Hypothalamus (tissue), 51 donors: Measurements from ENCODE around the gene MEIG1.
"Not testable (repeated sequence)": the region's sequence is repeated elsewhere in the genome, so short reads cannot be mapped to it uniquely, and the experiment has no call there.

Experiments
- DNase-seq, 51 donors: peaks; one replicate each; lab custom pipeline; 2025; lab: John Stamatoyannopoulos, UW

MEIG1 gene, protein sequence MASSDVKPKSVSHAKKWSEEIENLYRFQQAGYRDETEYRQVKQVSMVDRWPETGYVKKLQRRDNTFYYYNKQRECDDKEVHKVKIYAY

DNA sequence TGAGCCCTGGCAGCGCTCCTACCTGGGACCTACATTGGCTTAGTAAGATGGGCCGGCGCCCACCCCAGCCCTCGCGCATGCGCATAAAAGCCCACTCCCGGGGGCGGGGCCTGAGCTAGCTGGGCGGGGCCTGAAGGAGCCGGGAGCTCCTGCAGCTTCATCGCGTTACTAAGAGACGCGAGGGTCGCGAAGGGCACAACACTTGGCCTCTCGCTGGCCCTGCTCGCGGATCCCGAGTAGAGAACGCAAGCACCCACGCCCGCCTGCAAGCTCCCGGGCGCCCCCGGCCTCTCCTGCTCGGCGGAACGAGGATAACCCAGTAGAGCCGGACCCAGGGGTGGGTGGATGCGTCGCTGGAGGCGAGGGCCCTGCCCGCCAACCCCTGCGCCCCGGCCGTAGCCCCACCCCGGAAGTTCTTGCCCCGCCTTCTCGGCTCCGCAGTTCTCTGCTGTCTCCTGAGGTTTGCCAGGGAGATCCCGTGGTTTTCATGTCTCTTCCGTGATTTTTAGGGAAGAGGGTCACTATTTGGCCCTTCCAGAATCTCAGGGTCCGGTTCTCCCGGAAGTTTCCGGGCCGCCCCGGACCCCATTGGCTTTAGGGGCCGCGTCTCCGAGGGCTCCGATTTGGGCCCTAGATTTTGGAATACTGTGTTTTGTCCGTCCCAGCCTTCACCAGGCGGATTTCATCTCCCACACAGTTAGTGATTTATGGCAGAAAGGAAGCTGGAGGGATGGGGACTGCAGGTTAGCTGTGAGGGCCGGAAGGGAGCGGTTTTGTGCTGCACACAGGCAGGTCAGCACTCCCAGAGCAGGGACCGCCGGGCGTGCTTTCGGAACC, at the start of gene MEIG1:
MEIG1 (plus strand) TSS at position 168 of the 837 bp plus-strand sequence. CDS start 7,081 bp downstream, outside the sequence.
- peak; percentile 77 to 100 (median 95) for DNase-seq

- DNase-seq: no peak
These were observed 48.2 kb upstream of the MEIG1 start for GRCh38 chr10:14910953-14911352.

GRCh38 chr10:14911801-14912200, 47.4 kb upstream of the MEIG1 start:
- DNase-seq: no peak

DNA sequence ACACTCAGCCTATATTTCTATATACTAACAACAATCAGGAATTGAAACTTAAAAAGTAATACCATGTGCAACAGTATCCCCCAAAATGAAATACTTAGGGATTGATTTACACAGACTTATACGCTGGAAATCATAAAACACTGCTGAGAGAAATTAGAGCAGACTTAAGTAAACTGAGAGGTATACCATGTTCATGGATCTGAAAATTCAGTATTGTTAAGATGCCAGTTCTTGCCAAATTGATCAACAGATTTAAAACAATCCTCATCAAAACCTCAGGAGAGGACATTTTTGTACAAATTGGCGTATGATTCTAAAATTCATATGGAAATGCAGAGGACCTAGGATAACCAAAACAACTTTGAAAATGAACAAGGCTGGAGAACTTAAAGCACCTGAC, 42.6 kb upstream of the MEIG1 start:
- DNase-seq: no peak

DNA sequence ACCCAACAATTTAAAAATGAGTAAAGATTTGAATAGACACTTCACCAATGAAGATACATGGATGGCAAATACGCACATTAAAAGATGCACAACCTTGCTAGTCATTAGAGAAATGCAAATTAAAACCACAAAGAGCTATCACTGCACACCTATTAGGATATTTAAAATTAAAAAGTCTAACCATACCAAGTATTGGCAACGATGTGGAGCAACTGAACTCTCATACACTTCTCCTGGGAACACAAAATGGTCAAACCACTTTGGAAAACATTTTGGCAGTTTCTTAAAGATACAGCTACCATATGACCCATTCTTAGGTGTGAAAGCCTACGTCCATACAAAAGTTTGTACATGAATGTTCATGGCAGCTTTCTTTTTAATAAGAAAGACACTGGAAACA, 41.4 kb upstream of the MEIG1 start:
- no peak for DNase-seq

DNA sequence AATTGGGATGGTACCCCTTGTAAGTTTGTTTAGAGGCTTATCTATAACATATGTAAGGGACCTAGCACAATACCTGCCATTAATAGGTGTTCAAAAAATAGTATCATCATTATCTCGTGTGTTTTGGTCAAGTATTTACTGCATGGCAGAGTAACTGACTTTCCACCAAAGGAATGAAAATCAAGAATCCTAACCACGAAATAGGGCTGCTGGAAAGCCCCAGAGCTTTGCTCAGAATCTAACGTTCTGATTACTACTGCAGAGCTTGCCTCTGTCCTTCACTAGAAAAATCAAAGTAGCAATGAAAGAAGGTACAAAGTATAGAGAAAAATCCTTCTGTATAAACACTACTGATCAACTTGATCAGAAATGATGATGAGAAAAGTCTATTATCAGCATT, 40.2 kb upstream of the MEIG1 start:
- DNase-seq: no peak

GRCh38 chr10:14924013-14924412, 35.2 kb upstream of the MEIG1 start:
- DNase-seq: no peak

- DNase-seq: no peak
These were observed 33.9 kb upstream of the MEIG1 start for GRCh38 chr10:14925268-14925667.

DNA sequence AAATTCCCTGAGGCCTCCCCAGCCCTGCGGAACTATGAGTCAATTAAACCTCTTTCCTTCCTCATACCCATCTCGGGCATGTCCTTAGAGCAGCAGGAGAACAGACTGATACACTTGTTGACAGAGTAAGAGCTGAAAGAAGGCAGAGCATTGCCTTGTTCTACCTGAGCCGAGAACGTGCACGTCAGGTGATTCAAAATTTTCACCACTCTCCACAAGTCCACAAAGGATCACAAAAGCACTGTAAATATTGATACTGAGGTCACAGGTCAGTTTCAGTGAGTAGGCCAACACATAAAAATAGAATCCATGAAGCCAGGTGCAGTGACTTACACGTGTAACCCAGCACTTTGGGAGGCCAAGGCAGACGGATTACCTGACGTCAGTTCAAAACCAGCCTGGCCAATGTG, 33.1 kb upstream of the MEIG1 start:
- DNase-seq: no peak

DNA sequence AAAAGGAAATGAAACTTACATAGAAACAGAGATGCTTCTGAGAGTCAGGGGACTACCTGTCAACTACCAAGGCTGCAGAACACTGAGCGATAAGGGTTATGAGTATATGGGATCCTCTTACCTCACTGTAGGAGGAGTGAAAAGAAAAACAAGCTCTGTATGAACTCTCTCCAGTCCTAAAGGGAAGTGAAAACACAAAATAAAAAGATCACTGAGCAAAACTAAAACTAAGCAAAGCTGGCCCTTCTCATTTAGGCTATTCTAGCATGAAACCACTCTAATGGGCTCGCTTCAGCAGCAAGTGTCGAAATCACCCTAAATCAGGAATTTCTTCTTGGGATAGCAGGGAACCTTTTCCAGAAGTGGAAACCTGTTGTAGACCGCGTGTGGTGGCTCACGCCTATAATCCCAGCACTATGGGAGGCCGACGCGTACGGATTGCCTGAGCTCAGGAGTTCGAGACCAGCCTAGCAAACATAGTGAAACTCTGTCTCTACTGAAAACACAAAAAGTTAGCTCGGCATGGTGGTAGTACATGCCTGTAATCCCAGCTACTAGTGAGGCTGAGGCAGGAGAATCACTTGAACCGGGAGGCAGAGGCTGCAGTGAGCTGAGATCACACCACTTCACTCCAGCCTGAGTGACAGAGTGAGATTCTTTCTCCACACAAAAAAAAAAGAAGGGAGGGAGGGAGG, 32.3 kb upstream of the MEIG1 start:
- DNase-seq: no peak

DNA sequence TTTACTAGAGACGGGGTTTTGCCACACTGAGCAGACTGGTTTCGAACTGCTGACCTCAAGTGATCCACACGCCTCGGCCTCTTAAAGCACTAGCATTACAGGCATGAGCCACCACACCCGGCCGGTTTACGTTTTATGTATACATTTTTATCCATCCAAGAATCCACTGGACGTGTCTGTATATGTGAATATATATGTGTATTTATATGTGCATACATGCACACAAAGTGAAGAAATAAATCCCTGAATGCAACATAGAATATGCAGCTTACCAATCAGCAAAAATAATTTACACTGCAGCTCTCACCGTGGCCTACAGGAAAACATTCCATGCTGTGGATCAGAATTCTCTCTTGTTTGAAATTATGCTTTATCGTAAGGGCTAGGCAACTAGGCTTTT, 28.6 kb upstream of the MEIG1 start:
- no peak for DNase-seq

DNA sequence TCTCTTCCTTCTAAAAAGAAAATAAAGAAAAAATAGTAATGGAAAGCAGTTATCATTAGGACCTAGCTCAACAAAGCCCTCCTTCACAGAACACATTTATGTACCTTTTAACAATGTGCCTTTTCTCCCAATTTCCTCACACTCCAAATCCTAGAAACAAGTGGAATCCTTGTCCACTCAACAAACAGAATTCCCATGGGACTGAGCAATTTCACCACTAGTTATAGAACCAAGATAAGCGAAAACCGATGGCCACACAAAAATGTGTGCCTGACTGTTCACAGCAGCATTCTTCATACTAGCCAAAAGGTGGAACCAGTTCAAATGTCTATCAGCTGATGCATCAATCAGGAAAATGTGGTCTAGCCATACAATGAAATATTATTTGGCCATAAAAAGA, 22.6 kb upstream of the MEIG1 start:
- no peak for DNase-seq

GRCh38 chr10:14938971-14939370, 20.2 kb upstream of the MEIG1 start:
- not testable (repeated sequence) for DNase-seq

DNA sequence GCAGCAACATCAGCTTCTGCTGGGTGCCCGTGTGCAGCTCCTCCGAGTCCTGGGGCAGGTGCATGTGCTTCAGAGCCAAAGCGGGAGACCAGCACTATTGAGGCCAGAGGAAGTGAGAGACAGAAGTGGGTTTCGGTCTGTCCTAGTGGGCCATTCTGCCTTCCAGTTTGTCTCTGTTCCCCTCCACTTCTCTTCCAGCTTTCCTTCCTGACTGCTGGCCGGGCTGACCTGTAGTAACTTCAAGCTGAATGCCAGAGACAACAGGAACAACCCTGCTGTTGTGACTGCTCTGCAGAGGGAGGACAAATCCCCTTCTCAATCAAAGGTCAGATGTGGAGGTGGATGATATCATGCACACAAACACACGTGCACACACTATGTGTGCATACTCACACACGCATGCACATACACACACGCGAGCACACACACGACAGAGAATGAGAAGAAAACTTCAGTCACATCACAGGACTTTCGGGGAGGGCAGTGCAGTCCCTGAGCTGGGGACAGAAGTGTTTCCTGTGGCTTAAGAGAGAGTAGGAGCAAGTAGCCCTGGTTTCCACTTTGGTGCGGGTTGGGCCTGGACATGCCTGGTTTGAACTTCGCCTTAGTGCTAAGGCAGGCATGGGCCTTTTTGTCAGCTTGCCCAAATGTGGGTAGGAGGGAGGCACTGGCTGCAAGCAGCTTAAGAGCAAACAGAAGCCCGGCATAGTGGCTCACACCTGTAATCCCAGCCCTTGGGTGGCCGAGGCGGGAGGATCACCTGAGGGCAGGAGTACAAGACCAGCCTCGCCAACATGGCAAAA, 16.8 kb upstream of the MEIG1 start:
- not testable (repeated sequence) for DNase-seq

DNA sequence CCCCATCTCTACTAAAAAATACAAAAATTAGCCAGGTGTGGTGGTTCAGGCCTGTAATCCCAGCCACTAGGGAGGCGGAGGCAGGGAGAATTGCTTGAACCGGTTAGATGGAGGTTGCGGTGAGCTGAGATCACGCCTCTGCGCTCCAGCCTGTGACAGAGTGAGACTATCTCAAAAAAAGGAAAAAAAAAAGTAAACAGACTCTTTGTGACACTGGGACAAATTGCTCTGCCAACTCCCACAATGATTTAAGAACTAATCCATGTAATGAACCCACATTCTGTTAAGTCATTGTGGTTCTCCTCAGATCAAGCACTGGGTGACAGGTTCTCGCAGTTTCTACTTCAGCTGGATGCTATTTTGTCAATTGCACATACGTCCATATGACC, 16.2 kb upstream of the MEIG1 start:
- not testable (repeated sequence) for DNase-seq

DNA sequence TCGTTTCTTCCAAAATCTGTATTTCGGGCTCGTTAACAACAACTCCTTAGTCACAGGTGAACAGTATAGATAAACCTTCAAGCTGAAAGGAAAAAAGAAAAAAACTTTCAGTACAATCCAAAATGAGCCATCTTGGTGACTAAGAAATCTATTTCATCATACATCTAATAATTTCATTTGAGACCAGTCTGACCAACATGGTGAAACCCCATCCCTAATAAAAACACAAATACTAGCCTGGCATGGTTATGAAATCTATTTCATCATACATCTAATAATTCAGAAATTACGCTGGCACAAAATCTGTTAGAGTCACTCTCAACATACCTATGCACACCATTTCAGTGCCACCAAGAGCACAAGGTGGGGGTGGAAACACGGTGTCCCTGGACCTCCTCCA, 14.1 kb upstream of the MEIG1 start:
- no peak for DNase-seq

GRCh38 chr10:14947268-14947667, 11.9 kb upstream of the MEIG1 start:
- DNase-seq: no peak

DNA sequence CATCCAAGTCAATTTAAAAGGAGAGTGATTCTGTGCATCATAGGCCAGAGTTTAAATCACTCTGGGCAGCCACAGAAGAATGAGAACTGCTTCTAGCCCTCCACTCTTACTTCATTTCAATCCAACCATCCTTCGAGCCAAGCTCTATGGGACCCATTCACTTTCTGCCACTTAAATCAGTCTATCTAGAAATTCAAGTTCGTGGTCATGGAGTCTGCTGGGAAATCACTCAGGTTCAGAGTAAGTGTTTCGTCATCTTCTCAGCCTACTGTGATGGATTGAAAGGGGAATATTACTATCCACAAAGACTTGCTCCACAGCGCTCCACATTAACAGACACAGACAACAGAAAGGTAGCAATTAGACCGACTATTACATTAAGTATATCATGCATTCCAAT, 9.9 kb upstream of the MEIG1 start:
- DNase-seq: no peak

DNA sequence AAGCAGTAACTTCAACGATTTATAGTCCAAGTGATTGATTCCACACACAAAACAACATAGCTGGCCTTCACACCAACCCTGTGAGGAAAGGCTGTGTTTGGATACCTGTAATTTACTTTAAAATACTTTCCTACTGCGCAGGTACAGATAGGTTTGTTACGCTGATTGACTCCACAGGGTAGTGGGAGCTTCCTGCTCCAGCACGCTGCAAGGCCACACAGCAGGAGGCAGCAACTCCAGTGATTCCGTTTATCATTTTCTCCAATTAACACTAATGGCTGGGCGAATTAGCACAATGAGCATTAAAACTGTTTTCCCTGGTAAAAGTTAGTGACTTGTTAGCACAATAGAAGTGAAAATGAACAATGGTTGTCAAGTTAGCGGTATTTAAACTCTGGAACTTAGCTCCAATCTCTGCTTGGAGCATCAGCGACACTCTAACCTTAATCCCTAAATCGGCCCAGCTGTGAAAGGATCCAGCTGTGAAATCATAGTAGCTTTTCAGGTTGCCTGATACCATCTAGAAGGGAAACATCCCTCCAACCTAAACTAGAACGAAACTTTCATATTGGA, 6.3 kb upstream of the MEIG1 start:
- no peak for DNase-seq

DNA sequence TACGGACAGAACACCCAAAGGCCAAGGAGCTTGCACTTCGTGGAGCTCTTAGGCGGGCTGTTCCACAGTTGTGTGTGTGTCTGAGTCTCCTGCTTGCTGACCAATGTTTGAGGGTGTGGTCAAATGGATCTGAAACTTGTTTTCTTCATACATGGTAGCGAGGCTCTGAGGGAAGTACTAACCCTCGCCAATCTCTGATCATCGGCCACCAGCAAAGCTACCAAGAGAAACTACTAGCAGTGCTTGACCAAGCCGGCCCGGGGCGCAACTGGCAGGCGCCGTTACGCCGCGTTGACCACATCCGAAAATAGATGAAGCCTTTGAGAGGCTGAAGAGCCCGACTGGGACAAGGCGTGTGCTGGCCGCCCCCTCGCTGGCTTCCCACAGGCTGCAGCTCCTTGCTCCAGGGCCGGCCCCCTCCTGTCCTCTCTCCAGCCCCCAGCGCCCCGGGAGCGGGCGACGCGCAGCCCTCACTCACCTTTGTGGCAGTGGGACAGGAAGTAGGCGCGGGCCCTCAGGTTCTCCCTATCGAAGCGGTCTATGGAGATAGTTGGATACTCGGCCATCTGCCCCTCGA, 5.7 kb upstream of the MEIG1 start:
- DNase-seq: peak in 20 of 51 donors; percentile 15 to 89 (median 56)
